ENCODE data around the gene COX19. TPM values are rescaled to one million over a fixed set of nuclear protein-coding genes. Genes with fewer than 3 reads are reported as not detected.
A peak's percentile ranks its signal among the peaks of the same experiment; 100 is the strongest.
"Not testable (repeated sequence)": the region's sequence is repeated elsewhere in the genome, so short reads cannot be mapped to it uniquely, and the experiment has no call there.

The COX19 gene
- total RNA-seq, 1 experiment from 2014 or later, result 37.4 TPM

GRCh38 chr7:945556-946255 lies 29.6 kb downstream of the COX19 start:
- Mint-ChIP-seq H3K4me1 (ENCODE audit: low read depth, unreplicated experiment) (peaks cover 70% of the 10 kb centered on the region), H3K27ac (ENCODE audit: unreplicated experiment) (peak overlapping the region; percentile 97), H3K9me3 (ENCODE audit: low read depth, unreplicated experiment) (peaks cover 11% of the 10 kb centered on the region), H3K36me3 (ENCODE audit: insufficient read depth, unreplicated experiment) (peaks cover 75% of the 10 kb centered on the region), H3K27me3 (ENCODE audit: unreplicated experiment) (no peaks in the 10 kb centered on the region), H3K4me3 (ENCODE audit: low read depth, unreplicated experiment) (peak overlapping the region; percentile 65)
- DNase-seq, result peak; percentile 100
- CTCF ChIA-PET, result interaction anchor here (0.6 to 1.9 kb wide), 7 partner anchors 17 to 132 kb away, joined by 3 to 17 read pairs (median 4); no protein-coding TSS in a partner anchor
- intact Hi-C loops (cut with micrococcal nuclease; ENCODE audit: unreplicated experiment), result loop anchor here (2.0 to 5.0 kb wide), 2 partner anchors 17 to 33 kb away; no protein-coding TSS in a partner anchor
- TF ChIP-seq CTCF (IDR thresholded peaks at IDR 0.05; ENCODE audit: unreplicated experiment), result no peak
- BruUV-seq (replicated peaks), result no TSS peak

- intact Hi-C loops (cut with micrococcal nuclease; ENCODE audit: unreplicated experiment), result loop anchor here (2.0 to 5.0 kb wide), 2 partner anchors 16 to 33 kb away; no protein-coding TSS in a partner anchor
- H3K4me3 Mint-ChIP-seq (ENCODE audit: low read depth, unreplicated experiment), result peak overlapping the region; percentile 65
- H3K36me3 Mint-ChIP-seq (ENCODE audit: insufficient read depth, unreplicated experiment), result peaks cover 75% of the 10 kb centered on the region
- no peak for DNase-seq
- peaks cover 14% of the 10 kb centered on the region for H3K9me3 Mint-ChIP-seq (ENCODE audit: low read depth, unreplicated experiment)
- CTCF ChIA-PET, result interaction anchor here (1.0 to 1.9 kb wide), 5 partner anchors 16 to 48 kb away, joined by 3 to 17 read pairs (median 10); no protein-coding TSS in a partner anchor
- no TSS peak for BruUV-seq (replicated peaks)
- no peak for TF ChIP-seq CTCF (IDR thresholded peaks at IDR 0.05; ENCODE audit: unreplicated experiment)
- H3K27me3 Mint-ChIP-seq (ENCODE audit: unreplicated experiment), result no peaks in the 10 kb centered on the region
- peaks cover 68% of the 10 kb centered on the region for H3K4me1 Mint-ChIP-seq (ENCODE audit: low read depth, unreplicated experiment)
- peak overlapping the region; percentile 97 for H3K27ac Mint-ChIP-seq (ENCODE audit: unreplicated experiment)
Observed at GRCh38 chr7:945147-945555, 30.2 kb downstream of the COX19 start.

- H3K36me3 Mint-ChIP-seq (ENCODE audit: insufficient read depth, unreplicated experiment), result peaks cover 75% of the 10 kb centered on the region
- intact Hi-C loops (cut with micrococcal nuclease; ENCODE audit: unreplicated experiment), result loop anchor here (2.0 to 5.0 kb wide), 2 partner anchors 16 to 32 kb away; no protein-coding TSS in a partner anchor
- H3K27me3 Mint-ChIP-seq (ENCODE audit: unreplicated experiment), result no peaks in the 10 kb centered on the region
- CTCF ChIA-PET, result interaction anchor here (1.6 to 1.9 kb wide), 2 partner anchors 19 to 31 kb away, joined by 10 read pairs; no protein-coding TSS in a partner anchor
- H3K4me3 Mint-ChIP-seq (ENCODE audit: low read depth, unreplicated experiment), result peak overlapping the region; percentile 65
- peaks cover 68% of the 10 kb centered on the region for H3K4me1 Mint-ChIP-seq (ENCODE audit: low read depth, unreplicated experiment)
- peaks cover 14% of the 10 kb centered on the region for H3K9me3 Mint-ChIP-seq (ENCODE audit: low read depth, unreplicated experiment)
- no peak for TF ChIP-seq CTCF (IDR thresholded peaks at IDR 0.05; ENCODE audit: unreplicated experiment)
- no TSS peak for BruUV-seq (replicated peaks)
- no peak for DNase-seq
- H3K27ac Mint-ChIP-seq (ENCODE audit: unreplicated experiment), result peak overlapping the region; percentile 97
Observed at GRCh38 chr7:944744-945143, 30.6 kb downstream of the COX19 start.

DNA sequence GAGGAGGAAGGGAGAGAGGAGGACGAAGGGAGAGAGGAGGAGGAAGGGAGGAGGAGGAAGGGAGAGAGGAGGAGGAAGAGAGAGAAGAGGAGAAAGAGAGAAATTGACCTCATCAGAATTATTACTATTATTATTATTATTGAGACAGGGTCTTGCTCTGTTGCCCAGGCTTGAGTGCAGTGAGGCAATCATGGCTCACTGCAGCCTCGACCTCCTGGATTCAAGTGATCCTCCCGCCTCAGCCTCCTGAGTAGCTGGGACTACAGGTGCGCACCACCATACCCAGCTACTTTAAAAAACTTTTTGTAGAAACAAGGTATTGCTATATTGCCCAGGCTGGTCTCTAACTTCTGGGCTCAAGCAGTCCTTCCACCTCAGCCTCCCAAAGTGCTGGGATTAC lies 31.6 kb downstream of the COX19 start:
- CTCF ChIA-PET, result interaction anchor here (0.8 kb wide), 1 partner anchor 741 kb away, joined by 6 read pairs; no protein-coding TSS in a partner anchor
- DNase-seq; H3K4me3 Mint-ChIP-seq (ENCODE audit: low read depth, unreplicated experiment); BruUV-seq (replicated peaks); H3K27me3 Mint-ChIP-seq (ENCODE audit: unreplicated experiment); H3K27ac Mint-ChIP-seq (ENCODE audit: unreplicated experiment): not testable (repeated sequence)
- H3K36me3 Mint-ChIP-seq (ENCODE audit: insufficient read depth, unreplicated experiment), result peaks cover 71% of the 10 kb centered on the region
- intact Hi-C loops (cut with micrococcal nuclease; ENCODE audit: unreplicated experiment), result loop anchor here (2.0 kb wide), 1 partner anchor 15 kb away; no protein-coding TSS in a partner anchor
- H3K4me1 Mint-ChIP-seq (ENCODE audit: low read depth, unreplicated experiment), result peaks cover 60% of the 10 kb centered on the region
- peaks cover 14% of the 10 kb centered on the region for H3K9me3 Mint-ChIP-seq (ENCODE audit: low read depth, unreplicated experiment)
